H1 (cell line): Measurements from ENCODE around the gene RNF32. TPM values are rescaled to one million over a fixed set of nuclear protein-coding genes. Genes with fewer than 3 reads are reported as not detected.

Source experiments
- CTCF ChIA-PET: fragments of 300-600 bp; sonication (Branson Sonifier 250); formaldehyde crosslinking; loops from one replicate; lab custom pipeline; 2021; ENCODE audit not compliant: partially characterized antibody; lab: Charles Lee
- POLR2A ChIA-PET: fragments of 300-600 bp; sonication (Branson Sonifier 250); formaldehyde crosslinking; loops from one replicate; lab custom pipeline; 2021; ENCODE audit warnings: inconsistent platforms; ENCODE audit not compliant: partially characterized antibody; lab: Charles Lee
- DNase-seq, 2 experiments: peaks; one replicate each; pipeline versions ENCODE4 v3.0.0 to v3.0.0-alpha.2; 2010 to 2022; ENCODE audit warnings: low spot score in 2 of 2, low read depth in 1 of 2, mixed read lengths in 1 of 2
- FAIRE-seq: peaks from 2 replicates; lab custom pipeline; 2011; peaks lifted over from hg19 to GRCh38; lab: Jason Lieb, UNC
- H2AFZ ChIP-seq: 2 replicates; pipeline ENCODE4 v1.8.1; 2012; ENCODE audit warnings: low read length, inconsistent platforms
- H2AK5ac ChIP-seq: 2 replicates; pipeline ENCODE4 v1.6.1; 2013; ENCODE audit warnings: low read depth, low read length
- H2BK120ac ChIP-seq: replicated peaks from 2 replicates; pipeline ENCODE3; 2013; ENCODE audit warnings: low read depth, low read length, inconsistent platforms
- H2BK12ac ChIP-seq: 2 replicates; pipeline ENCODE4 v1.6.1; 2013; ENCODE audit warnings: low read depth, low read length
- H2BK15ac ChIP-seq: 2 replicates; pipeline ENCODE4 v1.6.1; 2013; ENCODE audit warnings: low read length
- H2BK20ac ChIP-seq: 2 replicates; pipeline ENCODE4 v1.6.1; 2013; ENCODE audit warnings: low read length
- H2BK5ac ChIP-seq: 2 replicates; pipeline ENCODE4 v1.6.1; 2013; ENCODE audit warnings: low read depth, low read length
- H3K14ac ChIP-seq: 2 replicates; pipeline ENCODE4 v1.6.1; 2013; ENCODE audit warnings: inconsistent platforms; ENCODE audit not compliant: insufficient read length
- H3K18ac ChIP-seq: 2 replicates; pipeline ENCODE4 v1.6.1; 2013; ENCODE audit warnings: low read length; ENCODE audit errors: extremely low read depth
- H3K23ac ChIP-seq: 2 replicates; pipeline ENCODE4 v1.6.1; 2013; ENCODE audit warnings: inconsistent platforms; ENCODE audit not compliant: insufficient read length
- H3K23me2 ChIP-seq: 2 replicates; pipeline ENCODE4 v1.6.1; 2013; ENCODE audit warnings: low read depth, low read length
- H3K27ac ChIP-seq: 2 replicates; pipeline ENCODE4 v1.6.1; 2011; ENCODE audit warnings: low read depth, low read length, inconsistent platforms
- H3K27me3 ChIP-seq, 4 experiments: replicated peaks in 1 of 4; 1 replicate in 1 of 4; 2 replicates in 3 of 4; pipeline versions ENCODE4 v1.6.1 to v1.8.1; 2011 to 2013; ENCODE audit warnings: low read length in 3 of 4, mild to moderate bottlenecking in 3 of 4, inconsistent platforms in 2 of 4, mixed read lengths in 2 of 4, moderate library complexity in 1 of 4; ENCODE audit not compliant: control insufficient read depth in 3 of 4, insufficient read depth in 3 of 4; ENCODE audit errors: extremely low read depth in 1 of 4
- H3K36me3 ChIP-seq, 4 experiments: 2 replicates each; pipeline versions ENCODE4 v1.6.1 to v1.8.1; 2011 to 2013; ENCODE audit warnings: mild to moderate bottlenecking in 4 of 4, low read length in 3 of 4, moderate library complexity in 2 of 4, control low read depth in 1 of 4, inconsistent platforms in 1 of 4; ENCODE audit not compliant: insufficient read depth in 4 of 4, control insufficient read depth in 2 of 4
- H3K4ac ChIP-seq: replicated peaks from 2 replicates; pipeline ENCODE3; 2013; ENCODE audit warnings: low read length, low read depth, mixed read lengths, inconsistent platforms; ENCODE audit not compliant: insufficient read length
- H3K4me1 ChIP-seq, 4 experiments: replicated peaks in 1 of 4; 1 replicate in 1 of 4; 2 replicates in 3 of 4; pipeline versions ENCODE4 v1.6.1 to v1.8.1; 2011 to 2013; ENCODE audit warnings: low read length in 3 of 4, inconsistent platforms in 2 of 4, mixed read lengths in 1 of 4; ENCODE audit not compliant: insufficient read depth in 4 of 4, control insufficient read depth in 3 of 4
- H3K4me2 ChIP-seq, 2 experiments: 2 replicates each; pipeline versions ENCODE4 v1.6.1 to v1.8.1; 2011 to 2013; ENCODE audit warnings: low read depth in 2 of 2, low read length in 2 of 2, control low read depth in 1 of 2, inconsistent platforms in 1 of 2, mild to moderate bottlenecking in 1 of 2; ENCODE audit not compliant: insufficient read depth in 1 of 2
- H3K4me3 ChIP-seq, 4 experiments: fragments of 200-600, 300-600 bp in 1 of 4; sonication (generic), shearing (Covaris generic), sonication (Bioruptor Twin) in 1 of 4; 2 replicates each; pipeline versions ENCODE4 v1.5.1 to v1.8.1; 2011 to 2016; ENCODE audit warnings: low read length in 4 of 4, low read depth in 3 of 4, control low read depth in 2 of 4, inconsistent platforms in 2 of 4, mild to moderate bottlenecking in 2 of 4, mixed read lengths in 1 of 4, moderate library complexity in 1 of 4; ENCODE audit not compliant: insufficient read depth in 2 of 4; ENCODE audit errors: extremely low read depth in 1 of 4
- H3K56ac ChIP-seq: replicated peaks from 2 replicates; pipeline ENCODE3; 2013; ENCODE audit warnings: low read depth, mild to moderate bottlenecking, mixed read lengths, low read length, inconsistent platforms; ENCODE audit not compliant: insufficient read length
- H3K79me1 ChIP-seq: 2 replicates; pipeline ENCODE4 v1.6.1; 2013; ENCODE audit warnings: low read depth, low read length, control low read depth
- H3K79me2 ChIP-seq, 2 experiments: 2 replicates each; pipeline versions ENCODE4 v1.6.1 to v1.8.1; 2012 to 2013; ENCODE audit warnings: low read length in 2 of 2, mild to moderate bottlenecking in 2 of 2, inconsistent platforms in 1 of 2; ENCODE audit not compliant: insufficient read depth in 2 of 2, control insufficient read depth in 1 of 2
- H3K9ac ChIP-seq, 4 experiments: replicated peaks in 1 of 4; 1 replicate in 1 of 4; 2 replicates in 3 of 4; pipeline versions ENCODE4 v1.6.1 to v1.8.1; 2011 to 2013; ENCODE audit warnings: low read depth in 3 of 4, low read length in 3 of 4, control low read depth in 2 of 4, mild to moderate bottlenecking in 2 of 4, moderate library complexity in 2 of 4, inconsistent platforms in 1 of 4; ENCODE audit errors: extremely low read depth in 1 of 4
- H3K9me3 ChIP-seq, 2 experiments: 2 replicates each; pipeline versions ENCODE4 v1.6.1 to v1.8.1; 2012 to 2013; ENCODE audit warnings: mild to moderate bottlenecking in 2 of 2, moderate library complexity in 2 of 2, control low read depth in 1 of 2, inconsistent platforms in 1 of 2, low read depth in 1 of 2, low read length in 1 of 2, mixed read lengths in 1 of 2; ENCODE audit not compliant: insufficient read depth in 2 of 2
- H4K20me1 ChIP-seq, 2 experiments: replicated peaks in 1 of 2; 2 replicates each; pipeline versions ENCODE3 to v1.8.1; 2011 to 2013; ENCODE audit warnings: inconsistent platforms in 2 of 2, low read length in 2 of 2, mild to moderate bottlenecking in 1 of 2; ENCODE audit not compliant: insufficient read depth in 2 of 2, control insufficient read depth in 1 of 2
- H4K5ac ChIP-seq: 2 replicates; pipeline ENCODE4 v1.6.1; 2013; ENCODE audit warnings: low read length, low read depth, mixed read lengths, inconsistent platforms; ENCODE audit not compliant: insufficient read length
- H4K8ac ChIP-seq: 2 replicates; pipeline ENCODE4 v1.8.0; 2013; ENCODE audit warnings: mild to moderate bottlenecking, moderate library complexity, low read length, inconsistent platforms; ENCODE audit not compliant: insufficient read depth; ENCODE audit errors: extremely low read depth
- H4K91ac ChIP-seq: replicated peaks from 2 replicates; pipeline ENCODE3; 2013; ENCODE audit warnings: low read length, mixed read lengths, inconsistent platforms; ENCODE audit not compliant: insufficient read length
- BCL11A ChIP-seq, 2 experiments: IDR thresholded peaks; one replicate each; pipeline ENCODE4 v1.6.1; 2011; ENCODE audit warnings: low read depth in 2 of 2, low read length in 2 of 2, mild to moderate bottlenecking in 2 of 2
- CBX8 ChIP-seq: fragments of 300-800, 300-1000 bp; sonication (generic); IDR thresholded peaks from 2 replicates; pipeline ENCODE4 v1.7.1; 2016; ENCODE audit warnings: low read depth, low read length, borderline replicate concordance
- CTBP2 ChIP-seq: IDR thresholded peaks from 2 replicates; pipeline ENCODE4 v1.7.0; 2011; ENCODE audit warnings: borderline replicate concordance, mild to moderate bottlenecking, moderate library complexity, mixed read lengths, low read length; ENCODE audit not compliant: insufficient read depth, insufficient read length
- KDM1A ChIP-seq: fragments of 200-600, 300-600 bp; sonication (generic); IDR thresholded peaks from 2 replicates; pipeline ENCODE4 v1.7.1; 2016; ENCODE audit warnings: mild to moderate bottlenecking, low read length, borderline replicate concordance
- SIX5 ChIP-seq: IDR thresholded peaks from 2 replicates; pipeline ENCODE4 v1.6.1; 2011; ENCODE audit warnings: mild to moderate bottlenecking, low read depth, low read length
- WGBS, 2 experiments: shearing (Covaris generic) in 1 of 2; methylation state at CpG; one replicate each; pipeline versions ENCODE4 v1.1.6 to v1.1.7; 2013 to 2015; ENCODE audit warnings: low lambda C conversion rate in 2 of 2, mixed read lengths in 2 of 2, inconsistent platforms in 1 of 2, low coverage in 1 of 2, missing lambda C conversion rate in 1 of 2; ENCODE audit not compliant: insufficient replicate concordance in 2 of 2, insufficient coverage in 1 of 2, insufficient read length in 1 of 2; ENCODE audit errors: extremely low coverage in 1 of 2, missing lambda C conversion rate in 1 of 2; 5-methylcytosine and 5-hydroxymethylcytosine counted together
- polyA plus RNA-seq, 7 experiments: library from polyadenylated mRNA; depleted of rRNA in 3 of 7; stranded (reverse) in 5 of 7; unstranded in 2 of 7; fragments of >200 nt in 5 of 7; fragments of 200-250 nt in 2 of 7; gene quantifications; 1 replicate in 5 of 7; 2 replicates in 1 of 7; 4 replicates in 1 of 7; pipeline versions ENCODE4 v1.2.1 to v1.2.3, GENCODE V29; 2011 to 2013; ENCODE audit warnings: missing spikeins in 2 of 7, mixed read lengths in 2 of 7
- total RNA-seq: library from RNA; stranded (reverse); fragmentation: NEBNext Ultra II Directional; extraction: Animal tissue kit (Norgen Biotek cat#: 25700); gene quantifications from 2 replicates; pipeline ENCODE4 v1.2.1, GENCODE V29; 2021
- TF ChIP-seq, protein P1 (sequence below), 3 experiments: IDR thresholded peaks; 1 replicate in 2 of 3; 2 replicates in 1 of 3; pipeline versions ENCODE4 v1.5.1 to v1.6.1; 2011; ENCODE audit warnings: low read length in 3 of 3, mild to moderate bottlenecking in 3 of 3, inconsistent platforms in 2 of 3, low read depth in 1 of 3, moderate library complexity in 1 of 3; ENCODE audit not compliant: insufficient read depth in 1 of 3; ENCODE audit errors: control extremely low read depth in 1 of 3
- TF ChIP-seq, protein P2 (sequence below): IDR thresholded peaks from 2 replicates; pipeline ENCODE4 v1.6.1; 2012; ENCODE audit warnings: low read length, inconsistent platforms

The RNF32 gene
- total and polyA plus RNA-seq, 2 of the 8 experiments (the other 6 are each of a cell fraction or from before 2014, with no cell fraction given) = 0.48 to 1.2 TPM

DNA sequence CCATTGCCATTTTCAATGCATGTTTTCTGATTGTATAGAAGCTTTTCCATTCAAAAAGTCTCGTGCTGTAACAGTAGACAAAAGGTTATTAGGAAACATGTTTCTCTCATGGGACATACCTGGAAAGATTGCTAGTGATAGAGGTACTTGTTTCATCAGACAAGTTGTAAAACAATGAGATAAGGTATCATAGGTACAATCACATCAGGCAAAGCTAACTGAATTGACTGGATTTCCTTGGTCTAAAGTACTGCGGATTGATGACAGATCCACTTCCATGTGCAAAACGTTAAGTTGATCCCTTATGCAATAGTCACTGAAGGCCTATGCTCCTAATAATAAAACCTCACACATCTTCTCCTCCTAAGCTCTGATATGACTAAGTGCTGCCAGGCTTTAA, 6.5 kb upstream of the RNF32 start:
- no peaks in the 10 kb centered on the region for H3K79me1 ChIP-seq
- no peak overlapping the region for H2BK15ac ChIP-seq
- no peak overlapping the region for H3K4me3 ChIP-seq
- FAIRE-seq = no peak
- H3K18ac ChIP-seq = no peak overlapping the region
- H4K91ac ChIP-seq = no peak overlapping the region
- H3K27me3 ChIP-seq = no peaks in the 10 kb centered on the region
- no peak overlapping the region for H2BK120ac ChIP-seq
- H3K56ac ChIP-seq = no peak overlapping the region
- no peak overlapping the region for H3K4me2 ChIP-seq
- H3K23ac ChIP-seq = no peak overlapping the region
- H3K14ac ChIP-seq = no peak overlapping the region
- peaks cover 3 to 8% of the 10 kb centered on the region in 2 experiments; a peak in 3 of 4 replicates for H3K79me2 ChIP-seq
- POLR2A ChIA-PET = no interaction called here
- no peak overlapping the region for H2BK5ac ChIP-seq
- no peaks in the 10 kb centered on the region for H4K20me1 ChIP-seq
- TF ChIP-seq, protein P1, sequence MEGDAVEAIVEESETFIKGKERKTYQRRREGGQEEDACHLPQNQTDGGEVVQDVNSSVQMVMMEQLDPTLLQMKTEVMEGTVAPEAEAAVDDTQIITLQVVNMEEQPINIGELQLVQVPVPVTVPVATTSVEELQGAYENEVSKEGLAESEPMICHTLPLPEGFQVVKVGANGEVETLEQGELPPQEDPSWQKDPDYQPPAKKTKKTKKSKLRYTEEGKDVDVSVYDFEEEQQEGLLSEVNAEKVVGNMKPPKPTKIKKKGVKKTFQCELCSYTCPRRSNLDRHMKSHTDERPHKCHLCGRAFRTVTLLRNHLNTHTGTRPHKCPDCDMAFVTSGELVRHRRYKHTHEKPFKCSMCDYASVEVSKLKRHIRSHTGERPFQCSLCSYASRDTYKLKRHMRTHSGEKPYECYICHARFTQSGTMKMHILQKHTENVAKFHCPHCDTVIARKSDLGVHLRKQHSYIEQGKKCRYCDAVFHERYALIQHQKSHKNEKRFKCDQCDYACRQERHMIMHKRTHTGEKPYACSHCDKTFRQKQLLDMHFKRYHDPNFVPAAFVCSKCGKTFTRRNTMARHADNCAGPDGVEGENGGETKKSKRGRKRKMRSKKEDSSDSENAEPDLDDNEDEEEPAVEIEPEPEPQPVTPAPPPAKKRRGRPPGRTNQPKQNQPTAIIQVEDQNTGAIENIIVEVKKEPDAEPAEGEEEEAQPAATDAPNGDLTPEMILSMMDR (IDR thresholded peaks at IDR 0.05; ENCODE audit: control extremely low read depth in 1 of 3, insufficient read depth in 1 of 3, low read depth in 1 of 3, low read length in 3 of 3) = no peak
- no peak for TF ChIP-seq CTBP2
- TF ChIP-seq SIX5 = no peak
- TF ChIP-seq KDM1A = no peak
- TF ChIP-seq CBX8 = no peak
- TF ChIP-seq BCL11A (IDR thresholded peaks at IDR 0.05; ENCODE audit: low read depth in 2 of 2, low read length in 2 of 2) = no peak
- TF ChIP-seq, protein P2, sequence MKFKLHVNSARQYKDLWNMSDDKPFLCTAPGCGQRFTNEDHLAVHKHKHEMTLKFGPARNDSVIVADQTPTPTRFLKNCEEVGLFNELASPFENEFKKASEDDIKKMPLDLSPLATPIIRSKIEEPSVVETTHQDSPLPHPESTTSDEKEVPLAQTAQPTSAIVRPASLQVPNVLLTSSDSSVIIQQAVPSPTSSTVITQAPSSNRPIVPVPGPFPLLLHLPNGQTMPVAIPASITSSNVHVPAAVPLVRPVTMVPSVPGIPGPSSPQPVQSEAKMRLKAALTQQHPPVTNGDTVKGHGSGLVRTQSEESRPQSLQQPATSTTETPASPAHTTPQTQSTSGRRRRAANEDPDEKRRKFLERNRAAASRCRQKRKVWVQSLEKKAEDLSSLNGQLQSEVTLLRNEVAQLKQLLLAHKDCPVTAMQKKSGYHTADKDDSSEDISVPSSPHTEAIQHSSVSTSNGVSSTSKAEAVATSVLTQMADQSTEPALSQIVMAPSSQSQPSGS = no peak
- H3K27ac ChIP-seq = no peak overlapping the region
- H3K9me3 ChIP-seq = peaks cover 11 to 15% of the 10 kb centered on the region in 2 experiments
- H3K4ac ChIP-seq = no peak overlapping the region
- H4K8ac ChIP-seq = no peak overlapping the region
- H2BK12ac ChIP-seq = no peak overlapping the region
- no peaks in the 10 kb centered on the region for H3K4me1 ChIP-seq
- no peak overlapping the region for H2AFZ ChIP-seq
- 0 out of 8 replicates have a peak, but pooled peaks cover 0 to 4% (median 0%) of the 10 kb centered on the region in 4 experiments for H3K36me3 ChIP-seq
- 91% methylated on average over 3 of the region's 3 CpGs; no CpG with 5 or more reads in 1 of the 2 experiments for WGBS, 2 experiments
- no peak overlapping the region for H3K9ac ChIP-seq
- no peaks in the 10 kb centered on the region for H3K23me2 ChIP-seq
- CTCF ChIA-PET = interaction anchor here (0.6 to 1.4 kb wide), 4 partner anchors 21 to 1351 kb away, joined by 3 to 4 read pairs (median 4); no protein-coding TSS in a partner anchor
- no peak overlapping the region for H2AK5ac ChIP-seq
- no peak for DNase-seq
- H4K5ac ChIP-seq = no peak overlapping the region
- no peak overlapping the region for H2BK20ac ChIP-seq
